ENCODE data around the gene GRIA2. TPM values are rescaled to one million over a fixed set of nuclear protein-coding genes. Genes with fewer than 3 reads are reported as not detected.
A peak's percentile ranks its signal among the peaks of the same experiment; 100 is the strongest.

GRIA2 gene
- total RNA-seq, 1 donor from 2014 or later, result 31.3 TPM

DNA sequence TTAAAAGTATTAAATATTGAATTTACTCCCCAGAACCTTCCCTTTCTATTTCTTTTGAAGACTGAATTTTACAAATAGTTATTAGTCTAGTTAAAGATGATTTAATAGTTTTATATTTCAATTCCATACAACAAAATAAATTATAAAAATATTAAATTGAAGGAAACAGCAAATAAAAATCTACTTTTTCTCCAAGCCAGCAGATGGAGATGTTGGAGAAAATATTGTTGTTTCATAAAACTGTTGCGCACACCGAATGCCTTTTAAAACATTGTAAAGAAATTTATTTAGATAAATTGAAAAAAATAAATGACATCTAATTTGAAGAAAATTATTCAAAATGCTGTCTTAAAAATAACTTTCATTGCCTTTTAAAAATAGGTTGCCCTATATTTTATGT, 5.5 kb downstream of the GRIA2 start:
- peaks cover 4% of the 10 kb centered on the region for H3K36me3 Mint-ChIP-seq (ENCODE audit: unreplicated experiment)
- TF ChIP-seq, protein P1, sequence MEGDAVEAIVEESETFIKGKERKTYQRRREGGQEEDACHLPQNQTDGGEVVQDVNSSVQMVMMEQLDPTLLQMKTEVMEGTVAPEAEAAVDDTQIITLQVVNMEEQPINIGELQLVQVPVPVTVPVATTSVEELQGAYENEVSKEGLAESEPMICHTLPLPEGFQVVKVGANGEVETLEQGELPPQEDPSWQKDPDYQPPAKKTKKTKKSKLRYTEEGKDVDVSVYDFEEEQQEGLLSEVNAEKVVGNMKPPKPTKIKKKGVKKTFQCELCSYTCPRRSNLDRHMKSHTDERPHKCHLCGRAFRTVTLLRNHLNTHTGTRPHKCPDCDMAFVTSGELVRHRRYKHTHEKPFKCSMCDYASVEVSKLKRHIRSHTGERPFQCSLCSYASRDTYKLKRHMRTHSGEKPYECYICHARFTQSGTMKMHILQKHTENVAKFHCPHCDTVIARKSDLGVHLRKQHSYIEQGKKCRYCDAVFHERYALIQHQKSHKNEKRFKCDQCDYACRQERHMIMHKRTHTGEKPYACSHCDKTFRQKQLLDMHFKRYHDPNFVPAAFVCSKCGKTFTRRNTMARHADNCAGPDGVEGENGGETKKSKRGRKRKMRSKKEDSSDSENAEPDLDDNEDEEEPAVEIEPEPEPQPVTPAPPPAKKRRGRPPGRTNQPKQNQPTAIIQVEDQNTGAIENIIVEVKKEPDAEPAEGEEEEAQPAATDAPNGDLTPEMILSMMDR (IDR thresholded peaks at IDR 0.05), result peak; percentile 38
- H3K9me3 Mint-ChIP-seq (ENCODE audit: unreplicated experiment), result no peaks in the 10 kb centered on the region
- H3K27me3 Mint-ChIP-seq (ENCODE audit: unreplicated experiment), result peaks cover 53% of the 10 kb centered on the region
- H3K4me1 Mint-ChIP-seq (ENCODE audit: unreplicated experiment), result peaks cover 18% of the 10 kb centered on the region
- H3K27ac Mint-ChIP-seq (ENCODE audit: unreplicated experiment), result no peak overlapping the region
- no peak overlapping the region for H3K4me3 Mint-ChIP-seq (ENCODE audit: unreplicated experiment)
- DNase-seq (ENCODE audit: extremely low spot score, unreplicated experiment), result no peak

DNA sequence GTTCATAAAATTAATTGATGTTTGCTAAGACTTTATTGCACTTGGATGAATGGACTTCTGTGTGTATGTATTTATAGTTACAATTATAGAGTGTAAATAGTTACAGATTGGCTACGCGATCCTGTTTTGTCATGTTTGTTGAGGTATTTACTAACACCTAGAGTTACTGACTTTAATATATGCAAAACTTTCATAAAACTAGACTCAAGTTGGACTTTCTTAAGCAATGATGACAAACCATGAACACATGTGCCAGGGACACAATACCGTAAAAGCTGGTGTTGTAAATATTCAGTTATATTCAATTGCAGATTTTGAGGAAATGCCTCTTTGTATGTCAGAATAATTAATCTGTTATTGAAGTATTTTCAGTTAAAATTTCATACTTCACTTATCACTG, 6.1 kb downstream of the GRIA2 start:
- H3K9me3 Mint-ChIP-seq (ENCODE audit: unreplicated experiment), result no peaks in the 10 kb centered on the region
- H3K27ac Mint-ChIP-seq (ENCODE audit: unreplicated experiment), result no peak overlapping the region
- peaks cover 47% of the 10 kb centered on the region for H3K27me3 Mint-ChIP-seq (ENCODE audit: unreplicated experiment)
- DNase-seq (ENCODE audit: extremely low spot score, unreplicated experiment), result no peak
- no peak overlapping the region for H3K4me3 Mint-ChIP-seq (ENCODE audit: unreplicated experiment)
- H3K4me1 Mint-ChIP-seq (ENCODE audit: unreplicated experiment), result peaks cover 15% of the 10 kb centered on the region
- peaks cover 4% of the 10 kb centered on the region for H3K36me3 Mint-ChIP-seq (ENCODE audit: unreplicated experiment)
- TF ChIP-seq, protein P1 (IDR thresholded peaks at IDR 0.05), result no peak

DNA sequence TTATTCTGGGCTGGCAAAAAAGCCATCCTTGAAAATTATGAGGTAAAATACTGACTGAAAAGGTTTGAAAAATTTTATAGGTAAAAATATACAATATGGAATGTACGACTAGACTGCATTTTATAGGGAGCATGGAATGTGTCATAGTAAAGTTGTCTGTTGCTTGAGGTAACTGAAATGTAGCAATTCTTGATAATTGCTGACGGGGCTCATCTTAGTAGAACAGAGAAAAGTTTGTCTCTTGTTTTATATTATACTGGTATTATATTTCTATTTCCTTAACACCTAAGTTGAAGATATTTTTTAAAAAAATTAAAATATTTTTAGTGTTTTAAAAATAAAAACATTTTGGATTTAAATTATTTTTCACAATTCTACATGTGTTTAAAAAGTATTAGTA, 11.0 kb downstream of the GRIA2 start:
- Mint-ChIP-seq H3K36me3 (ENCODE audit: unreplicated experiment) (no peaks in the 10 kb centered on the region), H3K27me3 (ENCODE audit: unreplicated experiment) (peaks cover 43% of the 10 kb centered on the region), H3K27ac (ENCODE audit: unreplicated experiment) (no peak overlapping the region), H3K4me3 (ENCODE audit: unreplicated experiment) (no peak overlapping the region), H3K9me3 (ENCODE audit: unreplicated experiment) (no peaks in the 10 kb centered on the region), H3K4me1 (ENCODE audit: unreplicated experiment) (no peaks in the 10 kb centered on the region)
- TF ChIP-seq, protein P1 (IDR thresholded peaks at IDR 0.05), result no peak
- DNase-seq (ENCODE audit: extremely low spot score, unreplicated experiment), result no peak

DNA sequence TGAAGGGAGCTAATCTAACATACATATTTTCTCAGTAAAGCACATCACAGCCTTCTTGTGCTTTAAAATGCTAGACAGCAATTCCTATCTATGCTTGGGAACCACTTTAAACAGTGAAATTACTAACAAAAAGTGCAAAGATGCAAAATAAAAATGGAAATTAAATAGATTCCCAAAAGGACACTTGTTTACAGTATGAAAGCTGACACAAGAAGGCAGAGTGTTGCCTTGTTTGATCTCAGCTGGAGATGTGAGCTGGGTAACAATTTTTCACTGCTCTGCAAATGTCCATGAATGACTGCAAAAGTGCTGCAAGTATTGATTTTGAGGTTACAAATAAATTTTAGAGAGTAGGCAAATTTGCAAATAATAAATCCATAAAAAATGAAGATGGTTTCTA, 22.3 kb downstream of the GRIA2 start:
- Mint-ChIP-seq H3K4me1 (ENCODE audit: unreplicated experiment) (no peaks in the 10 kb centered on the region), H3K27ac (ENCODE audit: unreplicated experiment) (no peak overlapping the region), H3K4me3 (ENCODE audit: unreplicated experiment) (no peak overlapping the region), H3K27me3 (ENCODE audit: unreplicated experiment) (peaks cover 26% of the 10 kb centered on the region), H3K9me3 (ENCODE audit: unreplicated experiment) (peaks cover 6% of the 10 kb centered on the region), H3K36me3 (ENCODE audit: unreplicated experiment) (no peaks in the 10 kb centered on the region)
- TF ChIP-seq, protein P1 (IDR thresholded peaks at IDR 0.05), result no peak
- no peak for DNase-seq (ENCODE audit: extremely low spot score, unreplicated experiment)

DNA sequence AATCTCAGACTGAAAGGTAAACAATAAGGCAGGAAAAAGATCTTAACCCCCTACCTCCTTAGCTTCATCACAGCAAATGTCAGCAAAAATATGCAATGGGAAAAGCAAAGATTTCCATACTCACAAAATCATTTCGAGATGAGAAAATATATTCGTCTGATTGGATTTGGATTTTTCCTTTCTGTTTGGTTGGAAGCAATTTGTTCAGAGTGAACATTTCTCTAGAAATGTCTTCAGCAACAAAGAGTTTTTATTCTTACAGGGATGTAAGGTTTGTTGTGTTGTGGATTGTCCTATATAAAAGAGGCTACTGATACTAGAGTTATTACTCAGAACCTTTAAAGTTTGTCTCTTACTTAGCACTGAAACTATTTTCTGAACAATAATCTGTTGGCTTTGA, 23.8 kb downstream of the GRIA2 start:
- peaks cover 6% of the 10 kb centered on the region for H3K9me3 Mint-ChIP-seq (ENCODE audit: unreplicated experiment)
- no peak for DNase-seq (ENCODE audit: extremely low spot score, unreplicated experiment)
- H3K36me3 Mint-ChIP-seq (ENCODE audit: unreplicated experiment), result no peaks in the 10 kb centered on the region
- peaks cover 23% of the 10 kb centered on the region for H3K27me3 Mint-ChIP-seq (ENCODE audit: unreplicated experiment)
- H3K4me3 Mint-ChIP-seq (ENCODE audit: unreplicated experiment), result no peak overlapping the region
- no peaks in the 10 kb centered on the region for H3K4me1 Mint-ChIP-seq (ENCODE audit: unreplicated experiment)
- TF ChIP-seq, protein P1 (IDR thresholded peaks at IDR 0.05), result no peak
- H3K27ac Mint-ChIP-seq (ENCODE audit: unreplicated experiment), result no peak overlapping the region

All from osteocyte (in vitro differentiated cells).